ENCODE data around the gene TMEM82. TPM values are rescaled to one million over a fixed set of nuclear protein-coding genes. Genes with fewer than 3 reads are reported as not detected.
A peak's percentile ranks its signal among the peaks of the same experiment; 100 is the strongest.

TMEM82 gene
- total RNA-seq, 4 donors from 2014 or later, result 1.8 to 30.3 (median 19.2) TPM

- intact Hi-C loops (cut with DNase I; ENCODE audit: low total_unique reads) (loop anchor here (10.0 kb wide), 1 partner anchor 146 kb away; no protein-coding TSS in a partner anchor), in situ Hi-C loops (cut with MboI; ENCODE audit: low pct_ligation_motif_present in 1 of 4, low pct_unique_long_range_greater_than_20kb in 1 of 4, low sequenced_read_pairs in 3 of 4) (no loop called here)
- DNase-seq, result peak; percentile 94
- no peaks in the 10 kb centered on the region for H3K27me3 ChIP-seq
- H3K27ac ChIP-seq, result peak overlapping the region; percentile 80 to 87 (median 86)
- TF ChIP-seq EP300 (IDR thresholded peaks at IDR 0.05; ENCODE audit: low read depth), result peak; percentile 78
- peak; percentile 75 to 86 (median 84) for TF ChIP-seq POLR2AphosphoS5 (IDR thresholded peaks at IDR 0.05)
- peak; percentile 82 to 98 (median 87) for TF ChIP-seq CTCF (IDR thresholded peaks at IDR 0.05)
- TF ChIP-seq POLR2A (IDR thresholded peaks at IDR 0.05), result peak; percentile 78
- H3K9me3 ChIP-seq, result no peaks in the 10 kb centered on the region
- peak overlapping the region in 1 of 4 donors; percentile 13 for H3K4me3 ChIP-seq
- H3K4me1 ChIP-seq, result peaks cover 5 to 47% (median 40%) of the 10 kb centered on the region in 4 donors
- H3K36me3 ChIP-seq, result no peaks in the 10 kb centered on the region
- WGBS, 2 donors (ENCODE audit: low coverage in 1 of 2), result 45% methylated on average over 27 of the region's 27 CpGs; no CpG with 5 or more reads in 1 of the 2 donors
Measured at GRCh38 chr1:15740924-15741850, 1.1 kb upstream of the TMEM82 start.

- intact Hi-C loops (cut with DNase I; ENCODE audit: low total_unique reads), result loop anchor here (10.0 kb wide), 1 partner anchor 149 kb away; no protein-coding TSS in a partner anchor
- Histone ChIP-seq H3K4me1 (peaks cover 5 to 25% (median 20%) of the 10 kb centered on the region in 4 donors), H3K9me3 (no peaks in the 10 kb centered on the region), H3K27me3 (no peaks in the 10 kb centered on the region), H3K4me3 (no peak overlapping the region), H3K27ac (no peak overlapping the region), H3K36me3 (no peaks in the 10 kb centered on the region)
- 88% methylated on average over 30 of the region's 30 CpGs; no CpG with 5 or more reads in 1 of the 2 donors for WGBS, 2 donors (ENCODE audit: low coverage in 1 of 2)
- no peak for DNase-seq
- TF ChIP-seq CTCF (IDR thresholded peaks at IDR 0.05) (no peak), POLR2AphosphoS5 (IDR thresholded peaks at IDR 0.05) (no peak), POLR2A (IDR thresholded peaks at IDR 0.05) (no peak), EP300 (IDR thresholded peaks at IDR 0.05; ENCODE audit: low read depth) (no peak)
- in situ Hi-C loops (cut with MboI; ENCODE audit: low pct_ligation_motif_present in 1 of 4, low pct_unique_long_range_greater_than_20kb in 1 of 4, low sequenced_read_pairs in 3 of 4), result no loop called here
Measured at GRCh38 chr1:15744122-15744679, 1.9 kb downstream of the TMEM82 start.

- no peaks in the 10 kb centered on the region for H3K27me3 ChIP-seq
- WGBS, 2 donors (ENCODE audit: low coverage in 1 of 2), result 70% methylated on average over 6 of the region's 8 CpGs; no CpG with 5 or more reads in 1 of the 2 donors
- H3K4me1 ChIP-seq, result peaks cover 0 to 6% (median 4%) of the 10 kb centered on the region in 4 donors
- in situ Hi-C loops (cut with MboI; ENCODE audit: low pct_ligation_motif_present in 1 of 4, low pct_unique_long_range_greater_than_20kb in 1 of 4, low sequenced_read_pairs in 3 of 4) (no loop called here), intact Hi-C loops (cut with DNase I; ENCODE audit: low total_unique reads) (loop anchor here (10.0 kb wide), 1 partner anchor 153 kb away; no protein-coding TSS in a partner anchor)
- H3K36me3 ChIP-seq, result no peaks in the 10 kb centered on the region
- DNase-seq, result no peak
- no peak overlapping the region for H3K27ac ChIP-seq
- no peaks in the 10 kb centered on the region for H3K9me3 ChIP-seq
- no peak overlapping the region for H3K4me3 ChIP-seq
- TF ChIP-seq CTCF (IDR thresholded peaks at IDR 0.05) (no peak), EP300 (IDR thresholded peaks at IDR 0.05; ENCODE audit: low read depth) (no peak), POLR2A (IDR thresholded peaks at IDR 0.05) (no peak), POLR2AphosphoS5 (IDR thresholded peaks at IDR 0.05) (no peak)
Measured at GRCh38 chr1:15747378-15747777, 5.1 kb downstream of the TMEM82 start.

- intact Hi-C loops (cut with DNase I; ENCODE audit: low total_unique reads), result loop anchor here (10.0 kb wide), 1 partner anchor 153 kb away; no protein-coding TSS in a partner anchor
- WGBS, 2 donors (ENCODE audit: low coverage in 1 of 2), result 77 to 100% methylated on average over 3 to 5 of the region's 5 CpGs
- TF ChIP-seq CTCF (IDR thresholded peaks at IDR 0.05) (no peak), EP300 (IDR thresholded peaks at IDR 0.05; ENCODE audit: low read depth) (no peak), POLR2AphosphoS5 (IDR thresholded peaks at IDR 0.05) (no peak), POLR2A (IDR thresholded peaks at IDR 0.05) (no peak)
- Histone ChIP-seq H3K36me3 (no peaks in the 10 kb centered on the region), H3K4me3 (no peak overlapping the region), H3K9me3 (no peaks in the 10 kb centered on the region), H3K4me1 (peaks cover 0 to 5% (median 0%) of the 10 kb centered on the region in 4 donors), H3K27ac (no peak overlapping the region), H3K27me3 (no peaks in the 10 kb centered on the region)
- in situ Hi-C loops (cut with MboI; ENCODE audit: low pct_ligation_motif_present in 1 of 4, low pct_unique_long_range_greater_than_20kb in 1 of 4, low sequenced_read_pairs in 3 of 4), result no loop called here
- DNase-seq, result no peak
Measured at GRCh38 chr1:15748264-15748663, 6.0 kb downstream of the TMEM82 start.

Measured in transverse colon (tissue), 4 donors.